ENCODE data around the gene BORCS5.

- TF ChIP-seq REST (IDR thresholded peaks at IDR 0.05; ENCODE audit: insufficient replicate concordance, low read depth) (no peak), POLR2AphosphoS5 (IDR thresholded peaks at IDR 0.05; ENCODE audit: low read depth) (no peak), CTCF (IDR thresholded peaks at IDR 0.05; ENCODE audit: insufficient read depth, low read length) (no peak)
Measured at GRCh38 chr12:12380949-12381593, 24.2 kb downstream of the BORCS5 start.

All from HL-60 (cell line).